ENCODE measurements around the gene USH1C. TPM values are rescaled to one million over a fixed set of nuclear protein-coding genes. Genes with fewer than 3 reads are reported as not detected.

USH1C gene
- total RNA-seq, 2 donors from 2014 or later: not detected

- peaks cover 10% of the 10 kb centered on the region for H3K27me3 Mint-ChIP-seq (ENCODE audit: low read depth)
- H3K4me1 Mint-ChIP-seq (ENCODE audit: low read depth): no peaks in the 10 kb centered on the region
- ATAC-seq (replicated peaks in 1 of 2) (no peak), DNase-seq (no peak)
- H3K4me3 Mint-ChIP-seq: no peak overlapping the region
- H3K9me3 Mint-ChIP-seq: no peaks in the 10 kb centered on the region
- no peaks in the 10 kb centered on the region for H3K36me3 Mint-ChIP-seq (ENCODE audit: insufficient read depth in 2 of 2)
- no peak overlapping the region for H3K27ac Mint-ChIP-seq
Measured at GRCh38 chr11:17533778-17534415, 10.3 kb downstream of the USH1C start.

DNA sequence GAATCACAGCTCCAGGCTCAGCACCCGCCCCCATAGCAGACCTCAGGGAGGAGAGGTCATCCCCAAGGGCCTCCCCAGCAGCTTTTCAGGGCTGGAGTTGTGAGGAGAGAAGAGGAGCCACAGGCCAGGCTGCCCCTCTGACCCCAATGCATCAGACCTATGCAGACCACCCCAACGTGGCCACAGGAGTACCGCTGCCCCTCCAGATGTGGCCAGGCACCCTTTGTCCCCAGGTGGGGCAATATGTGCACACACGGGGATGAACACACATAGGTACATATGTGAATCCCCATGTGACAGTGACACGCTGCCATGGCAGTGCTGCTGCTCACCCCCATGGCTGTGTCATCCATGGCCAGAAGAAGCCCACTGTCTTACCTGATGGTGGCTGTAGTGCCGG, 10.9 kb downstream of the USH1C start:
- Mint-ChIP-seq H3K36me3 (ENCODE audit: insufficient read depth in 2 of 2) (no peaks in the 10 kb centered on the region), H3K27me3 (ENCODE audit: low read depth) (peaks cover 10% of the 10 kb centered on the region), H3K27ac (no peak overlapping the region), H3K9me3 (no peaks in the 10 kb centered on the region), H3K4me1 (ENCODE audit: low read depth) (no peaks in the 10 kb centered on the region), H3K4me3 (no peak overlapping the region)
- ATAC-seq (replicated peaks in 1 of 2): no peak
- no peak for DNase-seq

DNA sequence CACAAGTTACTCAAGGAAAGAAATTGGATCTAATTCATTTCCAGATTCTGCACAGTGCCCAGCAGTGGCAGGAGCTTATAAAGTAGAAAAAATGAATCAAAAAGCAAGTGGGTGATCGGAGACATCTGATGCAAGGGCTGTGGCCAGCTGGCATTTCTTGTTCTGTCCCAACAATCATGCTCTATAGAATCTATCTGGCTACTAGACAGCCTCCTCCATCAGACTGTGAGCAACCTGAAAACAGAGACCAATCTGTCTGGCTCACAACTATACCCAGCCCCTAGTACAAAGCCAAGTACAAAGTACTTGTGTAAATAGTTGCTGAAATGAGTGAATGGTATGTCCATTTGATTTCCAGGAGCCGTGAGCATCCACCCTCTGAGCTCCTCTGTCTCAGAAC, 11.4 kb downstream of the USH1C start:
- H3K4me3 Mint-ChIP-seq: no peak overlapping the region
- H3K36me3 Mint-ChIP-seq (ENCODE audit: insufficient read depth in 2 of 2): no peaks in the 10 kb centered on the region
- peaks cover 10% of the 10 kb centered on the region for H3K27me3 Mint-ChIP-seq (ENCODE audit: low read depth)
- no peaks in the 10 kb centered on the region for H3K9me3 Mint-ChIP-seq
- H3K27ac Mint-ChIP-seq: no peak overlapping the region
- H3K4me1 Mint-ChIP-seq (ENCODE audit: low read depth): no peaks in the 10 kb centered on the region
- ATAC-seq (replicated peaks in 1 of 2) (no peak), DNase-seq (no peak)

DNA sequence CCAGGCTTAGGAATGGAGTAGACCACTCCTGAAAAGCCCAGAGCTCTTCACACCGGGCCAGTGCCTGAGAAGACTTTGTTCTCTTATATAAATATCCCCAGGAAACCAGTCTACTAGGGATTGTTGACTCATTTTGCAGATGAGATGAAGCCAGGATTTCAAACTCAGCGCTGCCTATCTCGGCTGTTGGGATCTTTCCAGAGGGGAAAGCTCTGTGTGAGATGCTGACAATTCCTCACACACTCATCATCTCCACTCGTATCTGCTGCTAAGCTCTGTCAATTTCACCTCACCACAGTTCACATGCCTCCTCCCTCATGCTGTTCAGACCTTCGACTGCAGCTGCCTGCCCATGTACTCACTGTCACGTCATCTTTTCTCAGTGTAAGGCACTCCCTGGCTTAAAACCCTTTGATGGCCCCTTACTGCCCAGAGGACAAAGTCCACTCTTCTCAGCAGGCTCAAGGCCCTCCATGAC, 12.5 kb downstream of the USH1C start:
- Mint-ChIP-seq H3K4me3 (no peak overlapping the region), H3K9me3 (no peaks in the 10 kb centered on the region), H3K36me3 (ENCODE audit: insufficient read depth in 2 of 2) (no peaks in the 10 kb centered on the region), H3K4me1 (ENCODE audit: low read depth) (no peaks in the 10 kb centered on the region), H3K27ac (no peak overlapping the region), H3K27me3 (ENCODE audit: low read depth) (peaks cover 10% of the 10 kb centered on the region)
- no peak for DNase-seq
- ATAC-seq (replicated peaks in 1 of 2): no peak

- no peak for ATAC-seq (replicated peaks in 1 of 2)
- Mint-ChIP-seq H3K4me1 (ENCODE audit: low read depth) (no peaks in the 10 kb centered on the region), H3K4me3 (no peak overlapping the region), H3K27ac (no peak overlapping the region), H3K27me3 (ENCODE audit: low read depth) (peaks cover 10% of the 10 kb centered on the region), H3K36me3 (ENCODE audit: insufficient read depth in 2 of 2) (no peaks in the 10 kb centered on the region), H3K9me3 (no peaks in the 10 kb centered on the region)
- no peak for DNase-seq
Measured at GRCh38 chr11:17531071-17531600, 13.1 kb downstream of the USH1C start.

DNA sequence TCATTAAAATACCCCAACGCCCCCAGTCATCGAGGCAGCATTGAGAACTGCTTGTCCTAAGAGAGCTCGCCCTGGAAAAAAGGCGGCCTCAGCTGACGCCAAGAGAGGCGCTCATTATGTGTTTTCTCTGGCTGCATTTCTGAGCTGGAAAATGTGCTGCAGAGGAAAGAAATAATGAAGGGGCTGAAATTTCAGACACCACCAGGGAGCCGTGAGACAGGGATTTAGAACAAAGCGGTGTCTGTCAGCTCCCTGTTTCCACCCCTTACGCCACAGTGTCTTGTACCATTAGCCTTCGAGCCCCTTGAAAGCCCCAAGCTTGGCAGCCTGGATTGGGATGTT, 14.4 kb downstream of the USH1C start:
- Mint-ChIP-seq H3K9me3 (no peaks in the 10 kb centered on the region), H3K27me3 (ENCODE audit: low read depth) (peaks cover 5% of the 10 kb centered on the region), H3K36me3 (ENCODE audit: insufficient read depth in 2 of 2) (no peaks in the 10 kb centered on the region), H3K4me1 (ENCODE audit: low read depth) (no peaks in the 10 kb centered on the region), H3K4me3 (no peak overlapping the region), H3K27ac (no peak overlapping the region)
- ATAC-seq (replicated peaks in 1 of 2) (no peak), DNase-seq (no peak)

DNA sequence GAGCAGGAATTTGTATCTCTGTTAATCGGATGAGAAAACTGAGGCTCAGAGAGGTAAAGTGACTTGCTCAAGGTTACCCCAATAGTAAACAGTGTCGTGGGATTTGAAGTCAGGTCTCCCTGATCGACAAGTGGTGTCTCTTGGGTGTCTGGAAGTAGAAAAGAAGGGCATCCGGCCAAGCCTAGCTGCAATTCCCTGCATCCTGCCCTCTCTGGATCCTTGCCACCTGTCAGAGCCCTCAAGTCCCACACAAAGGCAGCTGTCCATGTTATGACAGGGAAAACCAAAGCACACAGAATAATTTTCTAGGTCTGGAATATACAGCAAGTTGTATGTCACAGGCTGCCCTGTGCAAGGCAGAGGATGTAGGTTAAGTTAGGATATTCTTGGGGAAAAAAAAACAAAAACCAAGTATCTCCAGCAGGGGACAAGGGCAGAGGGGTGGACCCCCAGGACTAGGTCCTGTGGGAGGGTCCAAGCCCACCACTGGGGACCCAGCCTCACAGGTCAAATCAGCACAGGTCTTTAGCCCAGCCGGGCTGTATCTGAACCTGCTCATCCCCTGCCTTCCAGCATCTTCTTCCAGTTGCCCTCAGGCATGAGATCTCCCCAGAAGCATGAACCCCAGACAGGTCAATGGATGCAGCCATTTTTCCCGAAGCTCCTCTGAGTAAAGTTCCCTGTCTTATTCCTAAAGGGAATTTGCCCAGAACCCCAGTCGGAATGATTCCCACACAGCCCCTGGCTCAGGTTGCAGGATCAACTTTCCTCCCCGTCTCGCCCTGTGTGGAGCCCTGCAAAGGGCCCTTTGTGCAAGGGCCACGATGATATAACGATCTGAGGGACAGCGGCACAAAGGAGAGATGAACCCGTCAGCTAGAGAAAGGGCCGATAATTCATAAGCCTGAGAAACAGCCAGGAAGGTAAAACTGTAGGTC, 15.0 kb downstream of the USH1C start:
- ATAC-seq (replicated peaks in 1 of 2) (no peak), DNase-seq (no peak)
- Mint-ChIP-seq H3K9me3 (no peaks in the 10 kb centered on the region), H3K36me3 (ENCODE audit: insufficient read depth in 2 of 2) (no peaks in the 10 kb centered on the region), H3K4me1 (ENCODE audit: low read depth) (no peaks in the 10 kb centered on the region), H3K27ac (no peak overlapping the region), H3K4me3 (no peak overlapping the region), H3K27me3 (ENCODE audit: low read depth) (peaks cover 5% of the 10 kb centered on the region)

- no peaks in the 10 kb centered on the region for H3K9me3 Mint-ChIP-seq
Measured at GRCh38 chr11:17528181-17528691, 16.0 kb downstream of the USH1C start.

DNA sequence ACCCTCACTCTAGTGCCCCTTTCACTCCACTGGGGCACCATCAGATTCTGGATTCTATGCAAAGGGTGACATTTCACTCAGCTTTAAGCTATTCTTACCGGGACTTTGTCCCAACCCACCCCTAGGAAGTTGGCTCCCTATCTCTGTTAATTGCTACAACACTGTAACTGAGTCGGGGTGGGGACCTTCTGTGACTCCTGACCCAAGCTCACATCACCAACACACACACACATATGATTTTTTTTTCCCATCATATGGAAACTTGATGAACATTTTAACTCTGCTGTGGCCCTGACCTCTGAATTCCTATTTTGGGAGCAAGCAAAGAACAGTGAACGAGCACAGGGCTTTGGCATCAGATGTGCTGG, 16.6 kb downstream of the USH1C start:
- no peak for DNase-seq
- ATAC-seq (replicated peaks in 1 of 2): no peak
- Mint-ChIP-seq H3K36me3 (ENCODE audit: insufficient read depth in 2 of 2) (no peaks in the 10 kb centered on the region), H3K4me1 (ENCODE audit: low read depth) (no peaks in the 10 kb centered on the region), H3K9me3 (no peaks in the 10 kb centered on the region), H3K27me3 (ENCODE audit: low read depth) (peaks cover 5% of the 10 kb centered on the region), H3K27ac (no peak overlapping the region), H3K4me3 (no peak overlapping the region)

More at GRCh38 chr11:17528181-17528691, 16.0 kb downstream of the USH1C start:
- DNase-seq (peak; percentile 51), ATAC-seq (replicated peaks in 1 of 2) (peak; percentile 65 to 72)
- Mint-ChIP-seq H3K36me3 (ENCODE audit: insufficient read depth in 2 of 2) (no peaks in the 10 kb centered on the region), H3K4me1 (ENCODE audit: low read depth) (no peaks in the 10 kb centered on the region), H3K27ac (no peak overlapping the region), H3K27me3 (ENCODE audit: low read depth) (peaks cover 5% of the 10 kb centered on the region), H3K4me3 (no peak overlapping the region)

DNA sequence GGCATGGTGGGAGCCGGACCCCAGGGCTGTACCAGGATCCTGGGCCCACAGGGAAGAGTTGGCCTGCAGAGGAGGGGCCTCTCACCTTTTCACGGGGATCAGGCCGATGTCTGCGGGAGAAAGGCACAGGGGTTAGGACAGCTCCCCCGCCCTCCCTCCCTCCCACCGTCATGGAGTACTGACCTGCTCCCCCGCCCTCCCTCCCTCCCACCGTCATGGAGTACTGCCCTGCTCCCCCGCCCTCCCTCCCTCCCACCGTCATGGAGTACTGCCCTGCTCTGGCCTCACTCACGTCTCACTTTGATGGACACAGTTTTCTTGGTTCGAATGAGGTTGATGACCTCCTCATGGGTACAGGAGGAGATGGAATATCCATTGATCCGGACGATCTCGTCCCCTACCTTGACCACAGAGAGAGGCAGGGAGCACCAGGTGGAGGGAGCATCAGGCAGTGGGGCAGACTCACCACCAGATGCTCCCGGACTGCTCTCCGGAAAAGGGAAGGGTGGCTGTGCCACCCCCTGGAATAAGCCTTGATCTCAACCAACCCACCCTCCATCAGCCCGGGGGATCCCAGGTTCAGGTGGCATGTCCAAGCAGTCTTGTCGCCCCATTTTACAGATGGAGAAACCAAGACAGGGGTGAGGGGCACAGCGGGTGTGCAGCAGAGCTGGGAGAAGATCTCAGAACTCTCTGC, 17.1 kb downstream of the USH1C start:
- no peak overlapping the region for H3K4me3 Mint-ChIP-seq
- H3K4me1 Mint-ChIP-seq (ENCODE audit: low read depth): no peaks in the 10 kb centered on the region
- peaks cover 4% of the 10 kb centered on the region for H3K27me3 Mint-ChIP-seq (ENCODE audit: low read depth)
- no peaks in the 10 kb centered on the region for H3K36me3 Mint-ChIP-seq (ENCODE audit: insufficient read depth in 2 of 2)
- DNase-seq: no peak
- H3K9me3 Mint-ChIP-seq: no peaks in the 10 kb centered on the region
- no peak for ATAC-seq (replicated peaks in 1 of 2)
- H3K27ac Mint-ChIP-seq: no peak overlapping the region

DNA sequence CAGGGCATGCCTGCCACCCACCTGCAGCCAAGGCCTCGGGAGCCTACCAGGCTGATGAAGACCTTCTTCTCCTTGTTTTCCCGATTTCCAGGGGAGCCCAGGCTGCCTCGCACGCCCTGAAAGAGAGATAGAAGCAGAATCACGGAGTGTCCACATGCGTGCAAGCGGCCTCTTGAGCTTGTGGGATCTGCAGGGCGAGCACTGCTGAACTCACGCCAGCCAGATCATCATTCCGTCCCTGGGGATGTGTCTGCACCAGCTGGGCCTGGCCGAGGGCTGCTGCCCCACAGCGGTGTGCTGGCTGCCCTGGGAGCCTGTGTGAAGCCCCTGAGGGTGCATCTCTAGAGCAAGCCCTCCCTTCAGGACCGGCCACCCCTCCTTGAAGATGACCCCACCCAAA, 17.9 kb downstream of the USH1C start:
- no peak for ATAC-seq (replicated peaks in 1 of 2)
- Mint-ChIP-seq H3K27me3 (ENCODE audit: low read depth) (no peaks in the 10 kb centered on the region), H3K4me3 (no peak overlapping the region)

DNA sequence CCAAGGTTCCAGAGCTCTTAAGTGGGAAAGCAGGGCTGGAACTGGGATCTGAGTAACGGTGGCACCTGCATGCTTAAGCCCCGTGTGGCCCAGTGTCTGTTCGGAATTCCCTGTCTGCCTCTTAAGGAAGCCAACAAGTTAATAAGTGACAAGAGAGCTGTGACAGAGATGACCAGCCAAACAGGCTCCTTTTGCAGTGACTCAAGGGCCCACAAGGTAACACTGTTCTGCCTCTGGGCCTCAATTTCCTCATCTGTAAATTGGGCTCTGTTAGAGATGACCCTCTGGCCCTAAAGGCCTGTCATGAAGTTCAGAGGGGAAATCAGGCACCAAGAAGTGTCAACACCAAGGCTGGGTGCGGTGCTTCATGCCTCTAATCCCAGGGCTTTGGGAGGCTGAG, 18.6 kb downstream of the USH1C start:
- ATAC-seq (replicated peaks in 1 of 2) (no peak), DNase-seq (no peak)
- H3K9me3 Mint-ChIP-seq: no peaks in the 10 kb centered on the region
- no peaks in the 10 kb centered on the region for H3K4me1 Mint-ChIP-seq (ENCODE audit: low read depth)
- no peak overlapping the region for H3K4me3 Mint-ChIP-seq
- H3K36me3 Mint-ChIP-seq (ENCODE audit: insufficient read depth in 2 of 2): no peaks in the 10 kb centered on the region
- H3K27me3 Mint-ChIP-seq (ENCODE audit: low read depth): no peaks in the 10 kb centered on the region
- H3K27ac Mint-ChIP-seq: no peak overlapping the region

More for the DNA sequence above, 17.9 kb downstream of the USH1C start:
- no peak for DNase-seq
- Mint-ChIP-seq H3K27ac (no peak overlapping the region), H3K4me1 (ENCODE audit: low read depth) (no peaks in the 10 kb centered on the region), H3K9me3 (no peaks in the 10 kb centered on the region), H3K36me3 (ENCODE audit: insufficient read depth in 2 of 2) (no peaks in the 10 kb centered on the region)

DNA sequence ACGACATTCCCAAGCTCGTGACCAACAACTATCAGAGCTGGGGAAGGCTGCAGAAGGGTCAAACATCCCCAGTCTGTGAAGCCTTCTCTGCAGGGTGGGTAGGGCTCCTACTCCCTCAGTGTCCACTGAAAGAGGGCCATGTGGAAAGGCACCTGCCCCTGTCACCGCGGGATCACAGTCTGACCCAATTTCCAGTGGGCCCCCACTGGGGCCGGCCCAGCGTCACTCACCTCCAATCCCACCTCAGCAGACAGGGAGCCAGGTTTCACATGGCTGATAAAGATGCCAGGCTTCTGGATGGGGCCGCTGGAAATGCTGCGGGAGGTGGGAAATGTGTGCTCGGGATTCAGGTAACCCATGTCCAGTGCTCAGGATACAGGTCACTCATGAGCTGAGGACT, 20.0 kb downstream of the USH1C start:
- no peak for DNase-seq
- H3K36me3 Mint-ChIP-seq (ENCODE audit: insufficient read depth in 2 of 2): no peaks in the 10 kb centered on the region
- H3K9me3 Mint-ChIP-seq: no peaks in the 10 kb centered on the region
- no peak overlapping the region for H3K4me3 Mint-ChIP-seq
- no peaks in the 10 kb centered on the region for H3K4me1 Mint-ChIP-seq (ENCODE audit: low read depth)
- H3K27ac Mint-ChIP-seq: no peak overlapping the region
- H3K27me3 Mint-ChIP-seq (ENCODE audit: low read depth): no peaks in the 10 kb centered on the region
- ATAC-seq (replicated peaks in 1 of 2): no peak
